NCI-H1694 (cell line): Measurements from ENCODE around the gene ZNF709.
"Not testable (repeated sequence)": the region's sequence is repeated elsewhere in the genome, so short reads cannot be mapped to it uniquely, and the experiment has no call there.

Experiments used
- DNase-seq: peaks from one replicate; lab custom pipeline; 2025; lab: John Stamatoyannopoulos, UW

Gene ZNF709

DNA sequence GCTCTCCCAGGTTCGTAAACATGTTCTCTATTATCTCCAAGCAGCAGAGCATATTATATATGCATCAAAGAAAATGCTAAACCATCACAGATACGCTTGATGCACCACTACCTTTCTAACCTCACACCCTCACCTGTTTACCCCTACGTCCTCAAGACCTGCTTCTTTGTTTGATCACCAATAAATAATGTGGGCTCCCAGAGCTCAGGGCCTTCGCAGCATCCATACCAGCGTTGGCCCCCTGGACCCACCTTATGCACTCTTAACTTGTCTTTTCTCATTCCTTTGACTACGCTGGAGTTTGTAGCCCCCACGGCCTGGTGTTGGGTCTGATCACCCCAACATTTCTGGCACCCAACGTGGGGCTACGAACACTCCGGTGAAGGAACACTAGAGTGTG lies 33.8 kb downstream of the ZNF709 start:
- DNase-seq, result no peak

DNA sequence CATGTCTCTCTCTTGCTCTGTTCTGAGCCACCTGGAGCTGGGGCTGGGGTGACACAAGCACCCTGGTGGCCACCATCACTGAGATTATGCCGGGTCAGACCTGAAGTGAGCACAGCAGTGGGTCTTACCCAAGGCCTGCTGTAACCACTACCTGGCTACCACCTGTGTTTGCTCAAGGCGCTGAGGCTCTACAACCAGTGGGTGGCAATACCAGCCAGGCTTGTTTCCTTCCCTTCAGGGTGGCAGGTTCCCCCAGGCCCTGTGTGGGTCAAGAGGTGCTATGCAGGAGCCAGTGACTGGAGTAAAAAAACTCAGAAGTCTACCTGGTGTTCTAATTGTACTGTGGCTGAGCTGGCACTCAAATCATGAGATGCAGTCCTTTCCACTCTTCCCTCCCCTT lies 35.8 kb downstream of the ZNF709 start:
- DNase-seq, result no peak

GRCh38 chr19:12440541-12441316 lies 43.9 kb downstream of the ZNF709 start, which contains the start of gene ZNF443:
Gene ZNF443 (minus strand): TSS chr19:12441021. CDS start chr19:12440914, 107 bp downstream.
- peak; percentile 94 for DNase-seq

DNA sequence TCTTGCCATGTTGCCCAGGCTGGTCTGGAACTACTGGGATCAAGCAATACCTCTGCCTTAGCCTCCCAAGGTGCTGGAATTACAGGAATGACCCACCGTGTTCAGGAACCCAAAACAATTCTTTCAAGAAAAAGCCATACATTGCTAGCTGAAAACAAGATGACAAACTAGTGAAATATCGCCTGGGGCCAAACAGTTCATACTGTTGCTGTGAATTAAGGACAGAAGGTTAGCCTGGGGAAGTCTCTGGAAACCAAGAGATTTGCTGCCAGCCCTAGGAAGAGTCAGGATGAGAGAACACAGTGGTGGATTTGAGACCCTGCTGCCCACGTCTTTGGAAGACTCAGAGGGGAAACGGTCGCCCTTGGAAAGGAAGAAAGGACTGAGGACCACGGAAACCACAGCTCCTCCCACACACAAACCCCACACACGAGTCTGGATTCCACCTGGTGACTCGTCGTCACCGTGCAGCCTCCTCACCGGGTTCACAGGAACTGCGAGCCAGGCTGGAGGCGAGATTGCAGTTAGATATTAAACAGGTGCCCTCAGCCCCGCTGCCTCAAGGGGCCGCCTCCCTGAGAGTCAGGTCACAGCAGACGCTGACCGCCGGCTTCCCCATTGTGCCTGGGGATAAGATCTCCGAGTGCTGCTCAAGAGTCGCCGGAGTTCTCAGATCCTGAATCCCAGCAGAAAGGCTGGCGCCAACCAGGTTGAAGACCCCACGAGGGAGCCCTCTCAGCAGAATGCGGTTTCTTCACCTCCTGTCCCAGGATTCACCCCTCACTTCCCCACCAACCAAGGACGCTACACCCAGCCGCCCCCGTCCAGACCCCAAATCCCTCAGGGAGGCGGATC lies 44.7 kb downstream of the ZNF709 start:
- not testable (repeated sequence) for DNase-seq

DNA sequence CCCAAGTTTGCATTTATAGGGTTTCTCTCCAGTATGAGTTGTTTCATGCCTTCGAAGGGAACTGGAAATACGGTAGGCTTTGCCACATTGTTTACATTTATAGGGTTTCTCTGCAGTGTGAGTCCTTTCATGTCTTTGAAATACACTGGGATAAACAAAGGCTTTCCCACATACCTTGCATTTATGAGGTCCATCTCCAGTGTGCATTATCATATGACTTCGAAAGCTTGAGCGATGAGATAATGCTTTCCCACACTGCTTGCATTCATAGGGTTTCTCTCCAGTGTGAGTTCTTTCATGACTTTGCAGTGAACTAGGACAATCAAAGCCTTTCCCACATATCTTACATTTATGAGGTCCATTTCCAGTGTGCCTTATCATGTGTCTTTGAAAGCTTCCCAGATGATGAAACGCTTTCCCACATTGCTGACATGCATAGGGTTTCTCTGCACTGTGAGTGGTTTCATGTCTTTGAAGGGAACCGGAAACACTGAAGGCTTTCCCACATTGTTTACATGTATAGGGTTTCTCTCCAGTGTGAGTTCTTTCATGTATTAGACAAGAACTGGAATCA lies 53.8 kb downstream of the ZNF709 start:
- DNase-seq, result not testable (repeated sequence)

DNA sequence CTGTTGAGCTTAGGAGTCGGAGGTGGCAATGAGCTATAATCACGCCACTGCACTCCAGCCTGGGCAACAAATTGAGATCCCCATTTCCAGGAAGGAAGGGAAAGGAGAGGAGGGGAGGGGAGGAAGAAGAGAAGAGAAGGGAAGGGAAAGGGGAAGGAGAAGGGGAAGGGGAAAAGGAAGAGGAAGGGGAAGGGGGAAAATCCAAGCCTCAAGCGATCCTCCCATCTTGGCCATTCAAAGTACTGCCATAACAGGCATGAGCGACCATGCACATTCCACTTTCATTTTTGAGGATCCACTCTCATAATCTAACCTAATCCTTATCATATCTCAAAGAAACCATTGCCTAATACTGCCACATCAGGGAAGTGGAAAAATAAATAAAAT lies 58.7 kb downstream of the ZNF709 start:
- no peak for DNase-seq

- no peak for DNase-seq
These were observed 59.3 kb downstream of the ZNF709 start for GRCh38 chr19:12425236-12425887.

DNA sequence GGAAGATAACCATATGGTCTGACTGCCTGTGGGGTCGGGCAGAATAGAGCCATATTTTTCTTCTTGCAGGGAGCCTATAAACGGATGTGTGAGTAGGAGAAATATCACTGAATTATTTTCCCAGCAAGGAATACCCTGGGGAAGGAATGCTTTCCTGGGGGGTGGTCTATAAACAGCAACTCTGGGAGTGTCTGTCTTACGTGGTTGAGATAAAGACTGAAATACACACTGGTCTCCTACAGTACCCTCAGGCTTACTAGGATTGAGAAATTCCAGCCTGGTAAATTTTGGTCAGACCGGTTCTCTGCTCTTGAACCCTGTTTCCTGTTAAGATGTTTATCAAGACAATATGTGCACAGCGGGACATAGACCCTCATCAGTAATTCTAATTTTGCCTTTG lies 67.3 kb downstream of the ZNF709 start:
- not testable (repeated sequence) for DNase-seq

DNA sequence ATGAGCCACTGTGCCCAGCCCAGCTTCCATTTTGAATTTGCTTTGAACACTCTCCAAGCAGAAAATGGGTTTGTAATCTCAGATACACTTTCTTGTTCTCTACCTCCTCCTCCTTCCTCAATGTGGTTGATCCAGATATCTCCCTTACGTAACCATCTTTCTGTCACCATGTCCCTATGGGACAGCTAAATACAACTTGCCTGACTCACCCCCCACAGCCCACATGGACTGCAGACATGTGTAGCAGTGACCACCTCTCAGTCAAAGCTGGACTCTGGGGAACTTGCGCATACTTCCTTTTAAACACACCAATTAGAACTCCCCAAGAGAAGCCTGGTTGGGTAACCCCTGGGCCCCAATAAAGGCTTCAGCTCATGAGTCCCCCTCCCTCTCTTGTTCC lies 72.7 kb downstream of the ZNF709 start:
- no peak for DNase-seq
